Progenitor cell of endocrine pancreas (in vitro differentiated cells): ENCODE measurements around the gene TIE1. TPM values are rescaled to one million over a fixed set of nuclear protein-coding genes. Genes with fewer than 3 reads are reported as not detected.
A peak's percentile ranks its signal among the peaks of the same experiment; 100 is the strongest.

Experiments used
- DNase-seq: peaks from one replicate; pipeline ENCODE4 v3.0.0; 2021; ENCODE audit warnings: low spot score; ENCODE audit not compliant: unreplicated experiment
- H3K27ac Mint-ChIP-seq: 2 replicates; pipeline ENCODE4 v1.8.0; 2021; ENCODE audit warnings: mild to moderate bottlenecking, moderate library complexity, mixed read lengths
- H3K27me3 Mint-ChIP-seq: 2 replicates; pipeline ENCODE4 v1.8.0; 2021; ENCODE audit warnings: mixed read lengths
- H3K36me3 Mint-ChIP-seq: 2 replicates; pipeline ENCODE4 v1.8.0; 2022; ENCODE audit warnings: mixed read lengths; ENCODE audit not compliant: insufficient read depth
- H3K4me1 Mint-ChIP-seq: 2 replicates; pipeline ENCODE4 v1.8.0; 2021; ENCODE audit warnings: low read depth, mixed read lengths
- H3K4me3 Mint-ChIP-seq: 2 replicates; pipeline ENCODE4 v1.8.0; 2021; ENCODE audit warnings: low read depth, mild to moderate bottlenecking, moderate library complexity, mixed read lengths
- H3K9me3 Mint-ChIP-seq: 2 replicates; pipeline ENCODE4 v1.8.0; 2021; ENCODE audit warnings: low read depth, mixed read lengths
- CTCF ChIP-seq: fragments of 200-600 bp; sonication (generic); IDR thresholded peaks from one replicate; pipeline ENCODE4 v1.5.0; 2021; ENCODE audit warnings: antibody characterized with exemption, mild to moderate bottlenecking; ENCODE audit not compliant: unreplicated experiment
- total RNA-seq: library from RNA; stranded (reverse); gene quantifications from 2 replicates; pipeline ENCODE4 v1.2.1, GENCODE V29; 2021

The TIE1 gene
- total RNA-seq, 1 donor from 2014 or later = 1.2 TPM

- H3K27me3 Mint-ChIP-seq = no peaks in the 10 kb centered on the region
- peaks cover 18% of the 10 kb centered on the region for H3K9me3 Mint-ChIP-seq
- peaks cover 15% of the 10 kb centered on the region for H3K36me3 Mint-ChIP-seq
- no peak for DNase-seq
- H3K4me3 Mint-ChIP-seq = no peak overlapping the region
- H3K4me1 Mint-ChIP-seq = peaks cover 38% of the 10 kb centered on the region
- H3K27ac Mint-ChIP-seq = peak overlapping the region; percentile 79
- TF ChIP-seq CTCF = no peak
Measured at GRCh38 chr1:43267291-43267805, 33.4 kb upstream of the TIE1 start.

GRCh38 chr1:43267818-43268425, 32.9 kb upstream of the TIE1 start:
- peaks cover 10% of the 10 kb centered on the region for H3K36me3 Mint-ChIP-seq
- H3K27ac Mint-ChIP-seq = peak overlapping the region; percentile 79
- TF ChIP-seq CTCF = no peak
- peaks cover 13% of the 10 kb centered on the region for H3K9me3 Mint-ChIP-seq
- H3K4me1 Mint-ChIP-seq = peaks cover 38% of the 10 kb centered on the region
- DNase-seq = no peak
- no peak overlapping the region for H3K4me3 Mint-ChIP-seq
- no peaks in the 10 kb centered on the region for H3K27me3 Mint-ChIP-seq

- Mint-ChIP-seq H3K4me3 (peak within 1 kb of the TSS; percentile 89), H3K9me3 (peaks cover 5% of the 10 kb centered on the region), H3K27ac (peak within 1 kb of the TSS; percentile 100), H3K27me3 (no peaks in the 10 kb centered on the region), H3K36me3 (peaks cover 8% of the 10 kb centered on the region), H3K4me1 (peaks cover 41% of the 10 kb centered on the region)
- DNase-seq = no peak
- TF ChIP-seq CTCF = no peak
Measured at GRCh38 chr1:43269627-43270375, 31.0 kb upstream of the TIE1 start, which contains the start of gene TMEM125. TSS of gene TMEM125 (plus strand) at chr1:43269983. CDS start at chr1:43272723, 2,740 bp downstream.

- TF ChIP-seq CTCF = no peak
- Mint-ChIP-seq H3K4me3 (peak overlapping the region; percentile 89), H3K27ac (peak overlapping the region; percentile 100), H3K4me1 (peaks cover 46% of the 10 kb centered on the region), H3K36me3 (peaks cover 8% of the 10 kb centered on the region), H3K27me3 (no peaks in the 10 kb centered on the region), H3K9me3 (peaks cover 5% of the 10 kb centered on the region)
- peak; percentile 71 for DNase-seq
Measured at GRCh38 chr1:43270421-43271095, 30.2 kb upstream of the TIE1 start.
